ENCODE measurements around the gene TMEM43.
A peak's percentile ranks its signal among the peaks of the same experiment; 100 is the strongest.

Gene TMEM43

DNA sequence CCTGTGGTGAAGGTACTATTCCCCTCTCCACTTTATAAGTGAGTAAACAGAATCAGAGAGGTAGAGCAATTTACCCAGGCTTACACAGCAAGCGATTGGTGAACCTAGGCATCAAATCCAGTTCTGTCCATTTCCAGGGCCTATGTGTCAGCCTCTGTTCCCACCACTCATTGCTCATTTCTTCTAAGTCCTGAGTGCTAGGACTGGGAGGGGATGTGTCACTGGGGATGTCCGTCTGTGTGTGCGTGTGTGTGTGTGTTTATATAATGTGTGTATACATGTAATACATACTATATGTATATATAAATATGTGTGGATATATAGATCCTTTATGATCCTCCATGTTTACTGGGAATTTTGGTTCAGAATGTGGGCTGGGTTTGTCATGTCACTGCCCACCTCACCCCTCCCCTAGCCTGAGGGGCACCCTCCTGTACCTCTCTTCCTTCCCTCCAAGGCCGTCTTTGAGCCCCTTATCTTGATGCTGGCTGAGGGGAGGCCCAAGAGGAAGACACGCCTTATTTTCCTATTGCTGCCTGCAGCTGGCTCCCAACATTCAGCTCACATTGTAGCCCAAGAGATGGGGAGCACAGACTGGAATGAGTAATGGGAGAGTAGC lies 2.1 kb downstream of the TMEM43 start:
- Histone ChIP-seq H3K27me3 (ENCODE audit: insufficient read depth, low read length) (no peaks in the 10 kb centered on the region), H3K4me3 (ENCODE audit: low read depth, low read length, poor library complexity, severe bottlenecking) (no peak overlapping the region), H2AFZ (ENCODE audit: low read length) (no peak overlapping the region), H3K36me3 (ENCODE audit: insufficient read depth, low read length) (peaks cover 34% of the 10 kb centered on the region), H3K79me2 (ENCODE audit: insufficient read depth, low read length) (peaks cover 15% of the 10 kb centered on the region; the same call in 1 of the 2 replicates), H3K4me2 (ENCODE audit: low read length) (peak overlapping the region; percentile 92; the same call in 1 of the 2 replicates), H3K27ac (ENCODE audit: low read depth, low read length, poor library complexity, severe bottlenecking) (no peak overlapping the region), H3K9ac (ENCODE audit: low read length) (no peak overlapping the region; the same call in 1 of the 2 replicates), H3K9me3 (ENCODE audit: low read length) (no peaks in the 10 kb centered on the region), H4K20me1 (ENCODE audit: insufficient read depth, low read length) (no peaks in the 10 kb centered on the region), H3F3A (ENCODE audit: insufficient read depth, low read length) (no peaks in the 10 kb centered on the region), H3K4me1 (ENCODE audit: insufficient read depth, low read length, severe bottlenecking) (peaks cover 31% of the 10 kb centered on the region), H3K9me2 (ENCODE audit: low read depth, low read length) (no peaks in the 10 kb centered on the region)
- no peak for TF ChIP-seq EZH2 (IDR thresholded peaks at IDR 0.05; ENCODE audit: borderline replicate concordance, low read length)
- no peak for TF ChIP-seq CTCF (IDR thresholded peaks at IDR 0.05; ENCODE audit: low read length)

- no peak overlapping the region for H3K27ac ChIP-seq (ENCODE audit: low read depth, low read length, poor library complexity, severe bottlenecking)
- H3K36me3 ChIP-seq (ENCODE audit: insufficient read depth, low read length), result peaks cover 35% of the 10 kb centered on the region
- TF ChIP-seq EZH2 (IDR thresholded peaks at IDR 0.05; ENCODE audit: borderline replicate concordance, low read length) (no peak), CTCF (IDR thresholded peaks at IDR 0.05; ENCODE audit: low read length) (no peak)
- H3K79me2 ChIP-seq (ENCODE audit: insufficient read depth, low read length), result peaks cover 13% of the 10 kb centered on the region; the same call in 1 of the 2 replicates
- H4K20me1 ChIP-seq (ENCODE audit: insufficient read depth, low read length), result no peaks in the 10 kb centered on the region
- H3K9me2 ChIP-seq (ENCODE audit: low read depth, low read length), result no peaks in the 10 kb centered on the region
- no peaks in the 10 kb centered on the region for H3K27me3 ChIP-seq (ENCODE audit: insufficient read depth, low read length)
- no peak overlapping the region for H3K4me2 ChIP-seq (ENCODE audit: low read length)
- H3K4me1 ChIP-seq (ENCODE audit: insufficient read depth, low read length, severe bottlenecking), result peaks cover 24% of the 10 kb centered on the region
- no peaks in the 10 kb centered on the region for H3F3A ChIP-seq (ENCODE audit: insufficient read depth, low read length)
- no peak overlapping the region for H2AFZ ChIP-seq (ENCODE audit: low read length)
- H3K9ac ChIP-seq (ENCODE audit: low read length), result no peak overlapping the region
- no peaks in the 10 kb centered on the region for H3K9me3 ChIP-seq (ENCODE audit: low read length)
- no peak overlapping the region for H3K4me3 ChIP-seq (ENCODE audit: low read depth, low read length, poor library complexity, severe bottlenecking)
Observed at GRCh38 chr3:14127516-14128161, 2.8 kb downstream of the TMEM43 start.

DNA sequence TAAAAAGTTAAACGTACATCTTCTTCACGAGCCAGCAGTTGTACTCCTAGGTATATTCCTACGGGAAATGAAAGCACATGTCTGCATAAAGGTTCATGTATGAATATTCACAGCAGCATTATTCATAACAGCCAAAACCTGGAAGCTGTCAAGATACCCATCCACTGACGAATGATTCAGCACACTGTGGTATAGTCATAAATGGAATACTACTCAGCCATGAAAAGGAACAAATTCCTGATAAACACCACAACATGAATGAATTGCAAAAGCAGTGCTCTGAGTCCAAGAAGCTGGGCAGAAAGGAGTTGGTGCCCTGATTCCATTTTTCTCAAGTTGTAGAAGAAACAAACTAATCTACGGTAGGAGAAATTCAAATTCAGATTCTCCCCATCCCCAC lies 3.9 kb downstream of the TMEM43 start:
- Histone ChIP-seq H2AFZ (ENCODE audit: low read length) (no peak overlapping the region), H3K79me2 (ENCODE audit: insufficient read depth, low read length) (peaks cover 4% of the 10 kb centered on the region; the same call in 1 of the 2 replicates), H3K36me3 (ENCODE audit: insufficient read depth, low read length) (peaks cover 44% of the 10 kb centered on the region)

More for the DNA sequence above, 3.9 kb downstream of the TMEM43 start:
- H3K9me2 ChIP-seq (ENCODE audit: low read depth, low read length), result no peaks in the 10 kb centered on the region
- H3K4me2 ChIP-seq (ENCODE audit: low read length), result no peak overlapping the region
- no peak overlapping the region for H3K27ac ChIP-seq (ENCODE audit: low read depth, low read length, poor library complexity, severe bottlenecking)
- H3K27me3 ChIP-seq (ENCODE audit: insufficient read depth, low read length), result no peaks in the 10 kb centered on the region
- no peak overlapping the region for H3K4me3 ChIP-seq (ENCODE audit: low read depth, low read length, poor library complexity, severe bottlenecking)
- TF ChIP-seq CTCF (IDR thresholded peaks at IDR 0.05; ENCODE audit: low read length) (no peak), EZH2 (IDR thresholded peaks at IDR 0.05; ENCODE audit: borderline replicate concordance, low read length) (no peak)
- peaks cover 14% of the 10 kb centered on the region for H3K4me1 ChIP-seq (ENCODE audit: insufficient read depth, low read length, severe bottlenecking)
- H3K9ac ChIP-seq (ENCODE audit: low read length), result no peak overlapping the region
- no peaks in the 10 kb centered on the region for H3K9me3 ChIP-seq (ENCODE audit: low read length)
- no peaks in the 10 kb centered on the region for H4K20me1 ChIP-seq (ENCODE audit: insufficient read depth, low read length)
- H3F3A ChIP-seq (ENCODE audit: insufficient read depth, low read length), result no peaks in the 10 kb centered on the region

All from OCI-LY1 (cell line).